Measurements from ENCODE around the gene CRYBA2. TPM values are rescaled to one million over a fixed set of nuclear protein-coding genes. Genes with fewer than 3 reads are reported as not detected.

Gene CRYBA2
- total and polyA plus RNA-seq, 2 donors (not counting 3 experiments of a cell fraction or from before 2014, with no cell fraction given): not detected

DNA sequence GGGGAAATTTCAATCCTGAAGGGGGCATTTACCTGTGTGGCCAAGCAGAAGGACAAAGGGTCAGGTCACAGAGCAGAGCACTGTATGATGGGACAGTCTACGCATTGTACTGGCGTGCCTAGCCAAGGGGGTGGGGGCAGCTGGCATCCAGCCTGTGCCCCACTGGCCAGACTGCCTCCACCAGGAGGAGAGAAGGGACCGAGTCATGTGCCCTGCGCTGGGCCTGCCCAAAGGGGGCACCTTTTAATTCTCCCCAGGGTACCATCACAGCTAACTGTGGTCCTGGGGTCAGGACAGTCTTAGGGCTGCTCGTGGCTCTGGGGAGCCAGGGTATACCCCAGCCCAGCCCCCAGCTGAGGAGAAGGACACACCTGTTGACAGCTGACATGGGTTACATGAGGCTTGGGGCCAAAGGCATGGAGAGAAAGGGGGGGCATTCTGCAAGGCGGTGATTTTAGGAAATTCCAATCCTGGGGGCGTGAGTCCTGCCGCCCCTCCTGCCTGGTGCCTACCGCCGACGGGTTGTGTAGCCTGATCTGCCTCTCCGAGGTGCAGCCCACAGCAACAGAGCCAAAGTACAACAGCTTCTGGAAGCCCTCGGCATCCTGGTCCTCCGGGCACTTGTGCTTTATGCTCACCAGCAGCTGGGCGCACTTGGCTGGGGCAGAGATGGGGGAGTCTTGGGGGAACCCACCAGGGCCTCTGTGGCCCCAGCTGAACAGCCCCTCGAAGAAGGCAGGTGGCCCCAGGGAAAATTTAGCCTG, 37.1 kb upstream of the CRYBA2 start:
- dilution Hi-C loops (cut with MboI; ENCODE audit: extremely low pct_ligation_motif_present, low sequenced_read_pairs) (no loop called here), intact Hi-C loops (cut with micrococcal nuclease) (no loop called here)
- H2AFZ ChIP-seq (ENCODE audit: low read depth, low read length): no peak overlapping the region
- no peaks in the 10 kb centered on the region for H3K36me3 ChIP-seq (ENCODE audit: control insufficient read depth in 2 of 2, extremely low read depth in 1 of 2, insufficient read depth in 2 of 2, low read length in 2 of 2)
- no TSS peak for BruUV-seq (replicated peaks)
- no peaks in the 10 kb centered on the region for H4K20me1 ChIP-seq (replicated peaks; ENCODE audit: control insufficient read depth, extremely low read depth, insufficient read depth, low read length)
- no peak overlapping the region for H3K27ac ChIP-seq (ENCODE audit: insufficient read depth, low read depth, low read length)
- H3K9me3 ChIP-seq (replicated peaks; ENCODE audit: control insufficient read depth, insufficient read depth, low read length): no peaks in the 10 kb centered on the region
- ChIA-PET CTCF (interaction anchor here (0.5 to 9.9 kb wide), 86 partner anchors 10 to 500 kb away, joined by 3 to 418 read pairs (median 4); partner anchors contain the start of genes ANKZF1, ATG9A, CDK5R2 and CFAP65), POLR2A (no interaction called here)
- H3K9ac ChIP-seq (replicated peaks; ENCODE audit: extremely low read depth, insufficient read depth, low read length): no peak overlapping the region
- no peak overlapping the region for H3K4me3 ChIP-seq (replicated peaks in 1 of 3; ENCODE audit: insufficient read depth in 1 of 3, low read depth in 1 of 3, low read length in 3 of 3)
- DNase-seq (ENCODE audit: low read depth, low spot score) (no peak), FAIRE-seq (no peak)
- no peak overlapping the region for H3K4me2 ChIP-seq (ENCODE audit: insufficient read depth, low read length)
- no peaks in the 10 kb centered on the region for H3K9me1 ChIP-seq (replicated peaks; ENCODE audit: control insufficient read depth, extremely low read depth, insufficient read depth, low read length)
- H3K4me1 ChIP-seq (ENCODE audit: control insufficient read depth, extremely low read depth, insufficient read depth, low read length): no peaks in the 10 kb centered on the region
- TF ChIP-seq MAX (IDR thresholded peaks at IDR 0.05; ENCODE audit: insufficient read depth, insufficient read length) (no peak), EZH2 (IDR thresholded peaks at IDR 0.05; ENCODE audit: borderline replicate concordance, low read depth, low read length, severe bottlenecking) (peak; percentile 39), MYC (IDR thresholded peaks at IDR 0.05; ENCODE audit: low read depth, low read length) (no peak)
- peaks cover 14 to 16% of the 10 kb centered on the region in 2 experiments for H3K27me3 ChIP-seq (ENCODE audit: control insufficient read depth in 2 of 2, insufficient read depth in 2 of 2, low read length in 2 of 2)
- no peaks in the 10 kb centered on the region for H3K79me2 ChIP-seq (ENCODE audit: control insufficient read depth, insufficient read depth, low read length)

GRCh38 chr2:219029829-219030165, 36.6 kb upstream of the CRYBA2 start:
- Histone ChIP-seq H3K4me3 (replicated peaks in 1 of 3; ENCODE audit: insufficient read depth in 1 of 3, low read depth in 1 of 3, low read length in 3 of 3) (no peak overlapping the region), H3K27me3 (ENCODE audit: control insufficient read depth in 2 of 2, insufficient read depth in 2 of 2, low read length in 2 of 2) (peaks cover 13 to 14% of the 10 kb centered on the region in 2 experiments), H3K4me1 (ENCODE audit: control insufficient read depth, extremely low read depth, insufficient read depth, low read length) (no peaks in the 10 kb centered on the region), H3K9me1 (replicated peaks; ENCODE audit: control insufficient read depth, extremely low read depth, insufficient read depth, low read length) (no peaks in the 10 kb centered on the region), H2AFZ (ENCODE audit: low read depth, low read length) (no peak overlapping the region), H3K9me3 (replicated peaks; ENCODE audit: control insufficient read depth, insufficient read depth, low read length) (no peaks in the 10 kb centered on the region), H3K4me2 (ENCODE audit: insufficient read depth, low read length) (no peak overlapping the region), H3K27ac (ENCODE audit: insufficient read depth, low read depth, low read length) (no peak overlapping the region), H3K36me3 (ENCODE audit: control insufficient read depth in 2 of 2, extremely low read depth in 1 of 2, insufficient read depth in 2 of 2, low read length in 2 of 2) (no peaks in the 10 kb centered on the region), H3K79me2 (ENCODE audit: control insufficient read depth, insufficient read depth, low read length) (no peaks in the 10 kb centered on the region), H3K9ac (replicated peaks; ENCODE audit: extremely low read depth, insufficient read depth, low read length) (no peak overlapping the region), H4K20me1 (replicated peaks; ENCODE audit: control insufficient read depth, extremely low read depth, insufficient read depth, low read length) (no peaks in the 10 kb centered on the region)
- dilution Hi-C loops (cut with MboI; ENCODE audit: extremely low pct_ligation_motif_present, low sequenced_read_pairs): no loop called here
- peak; percentile 85 for FAIRE-seq
- BruUV-seq (replicated peaks): no TSS peak
- TF ChIP-seq CTCF (IDR thresholded peaks at IDR 0.05; ENCODE audit: extremely low read depth in 1 of 2, insufficient read depth in 1 of 2, low read depth in 1 of 2, low read length in 2 of 2) (peak; percentile 85 to 97), EZH2 (IDR thresholded peaks at IDR 0.05; ENCODE audit: borderline replicate concordance, low read depth, low read length, severe bottlenecking) (no peak)
- DNase-seq (ENCODE audit: low read depth, low spot score): peak; percentile 64
- CTCF ChIA-PET: interaction anchor here (0.5 to 9.9 kb wide), 85 partner anchors 10 to 500 kb away, joined by 3 to 418 read pairs (median 4); partner anchors contain the start of genes ANKZF1, ATG9A, CDK5R2 and CFAP65
- POLR2A ChIA-PET: no interaction called here
- intact Hi-C loops (cut with micrococcal nuclease): loop anchor here (1.0 to 2.0 kb wide), 3 partner anchors 49 to 126 kb away; no protein-coding TSS in a partner anchor
